ENCODE measurements around the gene MAD1L1.

DNA sequence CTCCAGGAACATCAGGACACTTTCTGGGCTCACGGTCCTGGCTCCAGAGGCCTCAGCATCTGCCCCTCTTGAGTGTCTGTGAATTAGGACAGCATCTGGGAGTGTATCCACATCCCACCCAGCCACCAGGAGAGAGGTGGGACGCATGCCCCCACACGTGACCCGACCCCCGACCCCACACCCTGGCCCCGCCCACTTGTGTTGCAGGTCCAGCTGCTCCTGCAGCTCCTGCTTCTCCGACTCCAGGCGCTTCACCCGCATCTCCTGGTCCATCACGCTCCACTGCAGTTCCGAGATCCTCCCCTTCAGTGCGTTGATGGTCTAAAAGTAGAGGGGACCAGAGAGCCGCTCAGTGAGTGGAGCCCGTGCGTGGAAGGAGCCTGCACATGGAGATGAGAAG lies 13.6 kb downstream of the MAD1L1 start:
- TF ChIP-seq, protein P1, sequence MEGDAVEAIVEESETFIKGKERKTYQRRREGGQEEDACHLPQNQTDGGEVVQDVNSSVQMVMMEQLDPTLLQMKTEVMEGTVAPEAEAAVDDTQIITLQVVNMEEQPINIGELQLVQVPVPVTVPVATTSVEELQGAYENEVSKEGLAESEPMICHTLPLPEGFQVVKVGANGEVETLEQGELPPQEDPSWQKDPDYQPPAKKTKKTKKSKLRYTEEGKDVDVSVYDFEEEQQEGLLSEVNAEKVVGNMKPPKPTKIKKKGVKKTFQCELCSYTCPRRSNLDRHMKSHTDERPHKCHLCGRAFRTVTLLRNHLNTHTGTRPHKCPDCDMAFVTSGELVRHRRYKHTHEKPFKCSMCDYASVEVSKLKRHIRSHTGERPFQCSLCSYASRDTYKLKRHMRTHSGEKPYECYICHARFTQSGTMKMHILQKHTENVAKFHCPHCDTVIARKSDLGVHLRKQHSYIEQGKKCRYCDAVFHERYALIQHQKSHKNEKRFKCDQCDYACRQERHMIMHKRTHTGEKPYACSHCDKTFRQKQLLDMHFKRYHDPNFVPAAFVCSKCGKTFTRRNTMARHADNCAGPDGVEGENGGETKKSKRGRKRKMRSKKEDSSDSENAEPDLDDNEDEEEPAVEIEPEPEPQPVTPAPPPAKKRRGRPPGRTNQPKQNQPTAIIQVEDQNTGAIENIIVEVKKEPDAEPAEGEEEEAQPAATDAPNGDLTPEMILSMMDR (IDR thresholded peaks at IDR 0.05; ENCODE audit: low read depth, low read length, poor library complexity, severe bottlenecking), result no peak
- no peak for TF ChIP-seq EZH2phosphoT487 (IDR thresholded peaks at IDR 0.05; ENCODE audit: borderline replicate concordance, low read length)
